ENCODE data around the gene RGS12. TPM values are rescaled to one million over a fixed set of nuclear protein-coding genes. Genes with fewer than 3 reads are reported as not detected.

Gene RGS12
- total RNA-seq, 1 donor from 2014 or later, result 59.5 TPM

GRCh38 chr4:3312362-3312761, 19.5 kb downstream of the RGS12 start:
- Histone ChIP-seq H3K9me3 (no peaks in the 10 kb centered on the region), H3K27ac (no peak overlapping the region), H3K4me3 (no peak overlapping the region), H3K27me3 (ENCODE audit: low read depth) (no peaks in the 10 kb centered on the region), H3K36me3 (peaks cover 14% of the 10 kb centered on the region), H3K4me1 (peaks cover under 1% of the 10 kb centered on the region)
- TF ChIP-seq, protein P1, sequence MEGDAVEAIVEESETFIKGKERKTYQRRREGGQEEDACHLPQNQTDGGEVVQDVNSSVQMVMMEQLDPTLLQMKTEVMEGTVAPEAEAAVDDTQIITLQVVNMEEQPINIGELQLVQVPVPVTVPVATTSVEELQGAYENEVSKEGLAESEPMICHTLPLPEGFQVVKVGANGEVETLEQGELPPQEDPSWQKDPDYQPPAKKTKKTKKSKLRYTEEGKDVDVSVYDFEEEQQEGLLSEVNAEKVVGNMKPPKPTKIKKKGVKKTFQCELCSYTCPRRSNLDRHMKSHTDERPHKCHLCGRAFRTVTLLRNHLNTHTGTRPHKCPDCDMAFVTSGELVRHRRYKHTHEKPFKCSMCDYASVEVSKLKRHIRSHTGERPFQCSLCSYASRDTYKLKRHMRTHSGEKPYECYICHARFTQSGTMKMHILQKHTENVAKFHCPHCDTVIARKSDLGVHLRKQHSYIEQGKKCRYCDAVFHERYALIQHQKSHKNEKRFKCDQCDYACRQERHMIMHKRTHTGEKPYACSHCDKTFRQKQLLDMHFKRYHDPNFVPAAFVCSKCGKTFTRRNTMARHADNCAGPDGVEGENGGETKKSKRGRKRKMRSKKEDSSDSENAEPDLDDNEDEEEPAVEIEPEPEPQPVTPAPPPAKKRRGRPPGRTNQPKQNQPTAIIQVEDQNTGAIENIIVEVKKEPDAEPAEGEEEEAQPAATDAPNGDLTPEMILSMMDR (IDR thresholded peaks at IDR 0.05), result no peak
- intact Hi-C loops (cut with DNase I), result no loop called here
- DNase-seq (no peak), ATAC-seq (no peak)

GRCh38 chr4:3313139-3313538, 20.3 kb downstream of the RGS12 start:
- TF ChIP-seq, protein P1 (IDR thresholded peaks at IDR 0.05), result no peak
- peaks cover 22% of the 10 kb centered on the region for H3K36me3 ChIP-seq
- no peaks in the 10 kb centered on the region for H3K27me3 ChIP-seq (ENCODE audit: low read depth)
- intact Hi-C loops (cut with DNase I), result no loop called here
- H3K27ac ChIP-seq, result no peak overlapping the region
- no peaks in the 10 kb centered on the region for H3K9me3 ChIP-seq
- peak; percentile 9 for DNase-seq
- no peak for ATAC-seq
- H3K4me1 ChIP-seq, result no peaks in the 10 kb centered on the region
- H3K4me3 ChIP-seq, result no peak overlapping the region

DNA sequence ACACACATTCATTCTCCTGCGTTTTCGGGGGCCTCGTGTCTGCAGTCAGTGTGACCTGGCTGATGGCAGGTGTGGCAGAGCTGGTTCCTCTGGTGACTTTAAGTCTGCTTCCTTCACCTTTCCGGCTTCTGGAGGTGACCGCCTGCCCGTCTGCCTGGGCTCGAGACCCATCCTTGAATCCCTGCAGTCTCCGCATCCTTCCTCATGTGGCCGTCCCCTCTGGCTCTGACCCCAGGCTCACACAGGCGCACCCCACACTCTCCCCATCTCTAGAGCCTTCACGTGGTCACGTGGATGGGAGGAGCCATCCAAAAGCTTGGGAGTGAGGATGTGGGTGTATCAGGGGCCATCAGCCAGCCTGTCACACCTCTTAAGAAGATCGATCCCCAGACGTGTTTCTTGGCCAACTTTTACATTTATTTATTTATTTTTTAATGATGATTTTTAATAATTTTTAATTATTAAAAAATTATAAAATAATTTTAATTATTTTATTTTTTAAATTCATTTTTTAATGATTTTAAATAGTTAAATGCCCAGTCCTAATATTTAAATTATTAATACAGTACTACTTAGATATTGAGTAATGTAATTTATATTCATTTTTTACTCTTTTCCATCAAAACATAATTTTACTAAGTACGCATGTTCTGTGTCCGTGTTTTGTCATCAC, 20.9 kb downstream of the RGS12 start:
- Histone ChIP-seq H3K27me3 (ENCODE audit: low read depth) (no peaks in the 10 kb centered on the region), H3K36me3 (peaks cover 25% of the 10 kb centered on the region), H3K27ac (no peak overlapping the region), H3K4me3 (no peak overlapping the region), H3K9me3 (no peaks in the 10 kb centered on the region), H3K4me1 (no peaks in the 10 kb centered on the region)
- ATAC-seq, result no peak
- TF ChIP-seq, protein P1 (IDR thresholded peaks at IDR 0.05), result no peak
- DNase-seq, result peak; percentile 32
- intact Hi-C loops (cut with DNase I), result no loop called here

DNA sequence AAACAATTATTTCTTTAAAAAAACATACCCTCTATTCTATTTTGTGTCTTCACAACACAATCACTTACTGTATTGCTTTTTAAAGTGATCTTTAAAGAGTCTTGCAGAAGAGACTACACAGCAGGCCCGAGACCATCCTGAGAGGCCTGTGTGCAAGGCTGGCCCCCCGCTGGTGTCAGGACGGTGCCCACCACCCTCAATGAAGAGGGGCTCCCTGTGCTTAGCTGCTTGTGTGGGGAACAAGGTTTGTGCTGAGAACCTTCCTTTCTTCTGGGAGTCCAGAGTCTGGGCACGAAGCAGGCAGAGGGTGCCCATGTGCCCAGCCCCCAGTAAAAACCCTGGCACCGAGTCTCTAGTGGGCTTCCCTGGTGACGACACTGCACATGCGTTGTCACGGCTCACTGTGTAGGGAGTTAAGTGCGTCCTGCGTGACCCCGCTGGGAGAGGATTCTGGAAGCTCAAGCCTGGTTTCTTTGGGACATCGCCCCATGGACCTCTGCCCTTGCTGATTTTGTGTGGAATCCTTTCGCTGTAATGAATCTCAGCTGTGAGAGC, 22.0 kb downstream of the RGS12 start:
- intact Hi-C loops (cut with DNase I), result no loop called here

GRCh38 chr4:3315566-3315965, 22.7 kb downstream of the RGS12 start:
- H3K27me3 ChIP-seq (ENCODE audit: low read depth), result no peaks in the 10 kb centered on the region
- intact Hi-C loops (cut with DNase I), result no loop called here
- ATAC-seq (no peak), DNase-seq (no peak)
- TF ChIP-seq, protein P1 (IDR thresholded peaks at IDR 0.05), result no peak
- H3K36me3 ChIP-seq, result peaks cover 25% of the 10 kb centered on the region
- H3K4me1 ChIP-seq, result peaks cover 3% of the 10 kb centered on the region
- H3K9me3 ChIP-seq, result no peaks in the 10 kb centered on the region
- H3K27ac ChIP-seq, result no peak overlapping the region
- H3K4me3 ChIP-seq, result no peak overlapping the region

More for the DNA sequence above, 22.0 kb downstream of the RGS12 start:
- Histone ChIP-seq H3K4me3 (no peak overlapping the region), H3K9me3 (no peaks in the 10 kb centered on the region), H3K36me3 (peaks cover 25% of the 10 kb centered on the region), H3K27me3 (ENCODE audit: low read depth) (no peaks in the 10 kb centered on the region), H3K4me1 (no peaks in the 10 kb centered on the region), H3K27ac (no peak overlapping the region)
- ATAC-seq, result no peak
- TF ChIP-seq, protein P1 (IDR thresholded peaks at IDR 0.05), result no peak
- DNase-seq, result no peak
